ENCODE results near the gene FOCAD. TPM values are rescaled to one million over a fixed set of nuclear protein-coding genes. Genes with fewer than 3 reads are reported as not detected.

The FOCAD gene
- total RNA-seq, 1 donor from 2014 or later = 28.4 TPM

- no peak for TF ChIP-seq CTCF (IDR thresholded peaks at IDR 0.05; ENCODE audit: insufficient read depth, low read length, severe bottlenecking)
- FAIRE-seq (no peak), DNase-seq (ENCODE audit: low read depth) (no peak)
- H3K36me3 ChIP-seq (ENCODE audit: control insufficient read depth, insufficient read depth, low read length) = peaks cover 5% of the 10 kb centered on the region
- H3K27me3 ChIP-seq (ENCODE audit: control insufficient read depth, insufficient read depth, low read length) = no peaks in the 10 kb centered on the region
- no peak overlapping the region for H3K4me3 ChIP-seq (ENCODE audit: low read depth, low read length)
Measured at GRCh38 chr9:20989923-20990341, 305.9 kb downstream of the FOCAD start.

GRCh38 chr9:20990867-20991266, 306.8 kb downstream of the FOCAD start:
- no peak overlapping the region for H3K4me3 ChIP-seq (ENCODE audit: low read depth, low read length)
- TF ChIP-seq CTCF (IDR thresholded peaks at IDR 0.05; ENCODE audit: insufficient read depth, low read length, severe bottlenecking) = no peak
- H3K36me3 ChIP-seq (ENCODE audit: control insufficient read depth, insufficient read depth, low read length) = peaks cover 5% of the 10 kb centered on the region
- DNase-seq (ENCODE audit: low read depth) (no peak), FAIRE-seq (no peak)
- no peaks in the 10 kb centered on the region for H3K27me3 ChIP-seq (ENCODE audit: control insufficient read depth, insufficient read depth, low read length)

- Histone ChIP-seq H3K27me3 (ENCODE audit: control insufficient read depth, insufficient read depth, low read length) (no peaks in the 10 kb centered on the region), H3K4me3 (ENCODE audit: low read depth, low read length) (no peak overlapping the region), H3K36me3 (ENCODE audit: control insufficient read depth, insufficient read depth, low read length) (peaks cover 5% of the 10 kb centered on the region)
- TF ChIP-seq CTCF (IDR thresholded peaks at IDR 0.05; ENCODE audit: insufficient read depth, low read length, severe bottlenecking) = no peak
- FAIRE-seq = no peak
- DNase-seq (ENCODE audit: low read depth) = no peak
Measured at GRCh38 chr9:20994486-20994885, 310.4 kb downstream of the FOCAD start.

DNA sequence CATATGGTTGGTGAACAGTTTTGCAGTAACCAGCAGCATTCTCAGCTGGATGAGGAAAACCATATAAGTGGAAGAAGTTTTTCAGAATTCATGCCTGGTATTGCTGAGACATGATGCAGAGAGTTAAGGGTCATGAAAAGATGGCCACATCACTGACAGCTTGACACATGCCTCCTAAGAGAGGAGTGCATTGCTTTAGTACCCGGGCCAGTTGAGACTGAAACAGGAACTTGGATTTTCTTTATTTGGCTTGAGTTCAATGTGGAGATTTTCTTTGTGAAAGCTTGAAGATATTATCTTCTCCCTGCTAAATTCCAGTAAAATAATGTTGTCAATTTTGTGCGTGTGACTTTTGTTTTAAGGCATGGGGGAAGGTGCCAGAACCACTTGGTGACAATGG, 311.6 kb downstream of the FOCAD start:
- Histone ChIP-seq H3K27me3 (ENCODE audit: control insufficient read depth, insufficient read depth, low read length) (no peaks in the 10 kb centered on the region), H3K36me3 (ENCODE audit: control insufficient read depth, insufficient read depth, low read length) (no peaks in the 10 kb centered on the region), H3K4me3 (ENCODE audit: low read depth, low read length) (no peak overlapping the region)
- no peak for FAIRE-seq
- TF ChIP-seq CTCF (IDR thresholded peaks at IDR 0.05; ENCODE audit: insufficient read depth, low read length, severe bottlenecking) = no peak
- no peak for DNase-seq (ENCODE audit: low read depth)

- no peaks in the 10 kb centered on the region for H3K36me3 ChIP-seq (ENCODE audit: control insufficient read depth, insufficient read depth, low read length)
- H3K27me3 ChIP-seq (ENCODE audit: control insufficient read depth, insufficient read depth, low read length) = no peaks in the 10 kb centered on the region
- FAIRE-seq (no peak), DNase-seq (ENCODE audit: low read depth) (no peak)
- no peak overlapping the region for H3K4me3 ChIP-seq (ENCODE audit: low read depth, low read length)
- no peak for TF ChIP-seq CTCF (IDR thresholded peaks at IDR 0.05; ENCODE audit: insufficient read depth, low read length, severe bottlenecking)
Measured at GRCh38 chr9:20996809-20997208, 312.8 kb downstream of the FOCAD start.

GRCh38 chr9:20997503-20998076, 313.5 kb downstream of the FOCAD start:
- no peaks in the 10 kb centered on the region for H3K27me3 ChIP-seq (ENCODE audit: control insufficient read depth, insufficient read depth, low read length)
- no peaks in the 10 kb centered on the region for H3K36me3 ChIP-seq (ENCODE audit: control insufficient read depth, insufficient read depth, low read length)
- no peak overlapping the region for H3K4me3 ChIP-seq (ENCODE audit: low read depth, low read length)
- FAIRE-seq = no peak
- DNase-seq (ENCODE audit: low read depth) = no peak
- TF ChIP-seq CTCF (IDR thresholded peaks at IDR 0.05; ENCODE audit: insufficient read depth, low read length, severe bottlenecking) = no peak

All from bronchial epithelial cell (primary cell).